Measurements from ENCODE around the gene CLEC4F.

DNA sequence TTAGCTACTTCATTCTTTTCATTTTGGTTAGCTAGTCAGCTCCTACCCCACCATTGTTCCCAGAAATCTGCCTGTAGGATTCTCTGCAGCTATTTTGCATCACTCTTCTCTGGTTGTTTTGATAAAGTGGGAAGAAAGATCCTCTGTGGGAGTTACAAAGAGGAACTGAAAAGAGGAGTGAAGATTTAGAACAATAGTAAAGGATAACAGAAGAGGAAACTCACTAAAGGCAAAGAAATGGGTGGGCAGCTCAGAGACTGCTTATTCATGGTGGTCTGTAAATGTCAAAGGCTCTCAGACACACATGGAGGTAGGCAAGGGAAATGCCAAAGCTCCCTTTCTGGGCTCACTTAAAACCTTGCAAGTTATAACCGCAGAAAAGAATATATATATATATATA, 32.4 kb upstream of the CLEC4F start:
- TF ChIP-seq EZH2 (conservative IDR thresholded peaks at IDR 0.05; ENCODE audit: low read depth, low read length) (no peak), GATAD2A (CRISPR knock-in tag; IDR thresholded peaks at IDR 0.05) (no peak), ZSCAN12 (CRISPR knock-in tag; IDR thresholded peaks at IDR 0.05) (no peak), POLR2AphosphoS5 (IDR thresholded peaks at IDR 0.05; ENCODE audit: low read depth, low read length) (no peak), ZNF282 (IDR thresholded peaks at IDR 0.05; ENCODE audit: partially characterized antibody) (no peak), ZNF121 (CRISPR knock-in tag; IDR thresholded peaks at IDR 0.05) (no peak), SRF (IDR thresholded peaks at IDR 0.05; ENCODE audit: low read depth, low read length) (no peak), SMARCC2 (IDR thresholded peaks at IDR 0.05) (no peak)

Data from HepG2 (cell line).